ENCODE results near the gene CFAP20DC.
A peak's percentile ranks its signal among the peaks of the same experiment; 100 is the strongest.

- TF ChIP-seq SMC3 (IDR thresholded peaks at IDR 0.05; ENCODE audit: low read depth, low read length) (no peak), MXI1 (IDR thresholded peaks at IDR 0.05; ENCODE audit: borderline replicate concordance, low read depth, low read length) (no peak), CTCF (conservative IDR thresholded peaks at IDR 0.05; ENCODE audit: low read depth, low read length) (no peak), POLR2A (IDR thresholded peaks at IDR 0.05; ENCODE audit: low read depth, low read length) (no peak), CHD1 (IDR thresholded peaks at IDR 0.05; ENCODE audit: low read depth, low read length) (no peak), BHLHE40 (IDR thresholded peaks at IDR 0.05; ENCODE audit: low read depth, low read length) (no peak), FOS (IDR thresholded peaks at IDR 0.05; ENCODE audit: low read depth, low read length) (no peak), RAD21 (IDR thresholded peaks at IDR 0.05; ENCODE audit: low read length) (no peak), CEBPB (IDR thresholded peaks at IDR 0.05; ENCODE audit: low read depth, low read length) (peak; percentile 96), NFE2L2 (IDR thresholded peaks at IDR 0.05; ENCODE audit: low read depth, low read length) (no peak), ELK1 (IDR thresholded peaks at IDR 0.05; ENCODE audit: borderline replicate concordance, low read depth, low read length) (no peak), RFX5 (IDR thresholded peaks at IDR 0.05; ENCODE audit: low read depth, low read length) (no peak), RCOR1 (IDR thresholded peaks at IDR 0.05; ENCODE audit: insufficient replicate concordance, low read length) (no peak)
Measured at GRCh38 chr3:58723173-58723572, 326.7 kb downstream of the CFAP20DC start.
